Measurements from ENCODE around the gene AGPAT4. TPM values are rescaled to one million over a fixed set of nuclear protein-coding genes. Genes with fewer than 3 reads are reported as not detected.

AGPAT4 gene
- total RNA-seq, 4 donors from 2014 or later: 0.53 to 11.6 (median 3.3) TPM

DNA sequence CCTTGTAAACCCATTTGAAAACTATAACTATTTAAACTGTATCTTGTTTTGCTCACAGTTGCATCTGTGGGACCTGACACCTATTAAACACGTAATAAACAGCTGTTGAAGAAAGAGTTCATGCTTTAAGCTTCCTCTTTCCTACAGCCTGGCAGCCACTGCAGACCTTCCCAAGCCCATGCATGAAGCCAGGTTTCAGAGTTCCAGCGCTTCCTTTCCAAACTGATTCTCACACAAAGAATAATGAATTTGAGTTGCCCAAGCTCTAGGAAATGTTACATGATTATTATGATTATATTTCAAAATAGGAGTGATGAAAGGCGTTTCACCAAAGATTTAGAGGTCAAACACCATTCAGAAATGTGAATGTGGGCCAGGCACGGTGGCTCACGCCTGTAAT lies 3.7 kb downstream of the AGPAT4 start:
- Histone ChIP-seq H3K4me1 (peaks cover 0 to 11% (median 2%) of the 10 kb centered on the region in 4 donors), H3K9me3 (no peaks in the 10 kb centered on the region), H3K27ac (no peak overlapping the region), H3K36me3 (no peaks in the 10 kb centered on the region), H3K27me3 (no peaks in the 10 kb centered on the region), H3K4me3 (no peak overlapping the region)
- DNase-seq: no peak
- TF ChIP-seq, protein P1, sequence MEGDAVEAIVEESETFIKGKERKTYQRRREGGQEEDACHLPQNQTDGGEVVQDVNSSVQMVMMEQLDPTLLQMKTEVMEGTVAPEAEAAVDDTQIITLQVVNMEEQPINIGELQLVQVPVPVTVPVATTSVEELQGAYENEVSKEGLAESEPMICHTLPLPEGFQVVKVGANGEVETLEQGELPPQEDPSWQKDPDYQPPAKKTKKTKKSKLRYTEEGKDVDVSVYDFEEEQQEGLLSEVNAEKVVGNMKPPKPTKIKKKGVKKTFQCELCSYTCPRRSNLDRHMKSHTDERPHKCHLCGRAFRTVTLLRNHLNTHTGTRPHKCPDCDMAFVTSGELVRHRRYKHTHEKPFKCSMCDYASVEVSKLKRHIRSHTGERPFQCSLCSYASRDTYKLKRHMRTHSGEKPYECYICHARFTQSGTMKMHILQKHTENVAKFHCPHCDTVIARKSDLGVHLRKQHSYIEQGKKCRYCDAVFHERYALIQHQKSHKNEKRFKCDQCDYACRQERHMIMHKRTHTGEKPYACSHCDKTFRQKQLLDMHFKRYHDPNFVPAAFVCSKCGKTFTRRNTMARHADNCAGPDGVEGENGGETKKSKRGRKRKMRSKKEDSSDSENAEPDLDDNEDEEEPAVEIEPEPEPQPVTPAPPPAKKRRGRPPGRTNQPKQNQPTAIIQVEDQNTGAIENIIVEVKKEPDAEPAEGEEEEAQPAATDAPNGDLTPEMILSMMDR (IDR thresholded peaks at IDR 0.05): no peak
- no peak for TF ChIP-seq POLR2A (IDR thresholded peaks at IDR 0.05)

DNA sequence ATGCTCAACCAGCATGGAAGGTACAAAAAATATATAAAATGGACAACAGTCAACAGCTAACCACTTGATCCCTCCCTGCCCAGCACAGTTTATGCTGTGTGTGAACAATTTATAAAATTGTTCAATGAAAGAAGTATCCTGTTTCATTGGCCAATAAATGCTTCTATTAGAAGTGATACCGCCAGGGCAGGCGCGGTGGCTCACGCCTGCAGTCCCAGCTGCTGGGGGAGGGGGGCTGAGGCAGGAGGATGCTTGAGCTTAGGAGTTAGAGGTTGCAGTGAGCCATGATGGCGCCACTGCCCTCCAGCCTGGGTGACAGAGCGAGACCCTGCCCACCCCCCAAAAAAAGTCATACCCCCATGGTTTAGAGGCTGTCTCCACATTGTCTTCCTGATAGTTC lies 4.6 kb downstream of the AGPAT4 start:
- Histone ChIP-seq H3K27ac (no peak overlapping the region), H3K4me1 (peaks cover 0 to 8% (median 2%) of the 10 kb centered on the region in 4 donors), H3K27me3 (no peaks in the 10 kb centered on the region), H3K9me3 (no peaks in the 10 kb centered on the region), H3K4me3 (no peak overlapping the region), H3K36me3 (no peaks in the 10 kb centered on the region)
- no peak for DNase-seq
- TF ChIP-seq, protein P1 (IDR thresholded peaks at IDR 0.05): no peak
- no peak for TF ChIP-seq POLR2A (IDR thresholded peaks at IDR 0.05)

DNA sequence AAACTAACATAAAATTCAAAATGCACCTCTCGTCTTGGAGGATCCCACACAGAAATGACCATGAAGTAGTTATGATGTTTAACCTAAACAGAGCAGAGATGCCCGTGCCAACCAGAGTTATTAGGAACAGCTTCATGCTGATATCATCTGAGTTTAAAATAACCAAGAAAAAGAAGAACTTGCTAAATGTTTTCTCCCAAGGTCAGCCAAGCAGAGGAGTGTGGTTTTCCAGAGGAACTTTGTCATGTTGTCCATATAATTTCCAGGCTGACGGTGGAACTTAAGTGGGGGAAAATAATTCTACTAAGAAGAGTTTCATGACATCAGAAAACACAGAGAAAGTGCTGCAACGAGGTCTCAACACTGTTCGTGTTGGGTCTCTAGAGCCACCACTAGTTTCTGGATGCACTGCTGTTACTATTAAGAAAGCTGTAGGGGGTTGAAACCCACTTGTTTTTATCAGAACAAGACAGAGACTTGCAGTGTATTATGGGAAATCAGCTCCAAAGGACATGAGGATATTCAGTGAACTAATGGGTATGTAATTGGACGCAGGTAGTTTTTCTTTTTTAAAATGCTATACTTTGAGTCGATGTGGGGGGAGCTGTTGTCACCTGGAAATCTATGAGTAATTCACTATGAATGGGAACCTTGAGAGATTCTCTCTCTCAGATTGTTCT lies 5.2 kb downstream of the AGPAT4 start:
- Histone ChIP-seq H3K27ac (no peak overlapping the region), H3K4me1 (peaks cover 0 to 6% (median 2%) of the 10 kb centered on the region in 4 donors), H3K36me3 (no peaks in the 10 kb centered on the region), H3K4me3 (no peak overlapping the region), H3K9me3 (no peaks in the 10 kb centered on the region), H3K27me3 (no peaks in the 10 kb centered on the region)
- no peak for TF ChIP-seq POLR2A (IDR thresholded peaks at IDR 0.05)
- DNase-seq: no peak

DNA sequence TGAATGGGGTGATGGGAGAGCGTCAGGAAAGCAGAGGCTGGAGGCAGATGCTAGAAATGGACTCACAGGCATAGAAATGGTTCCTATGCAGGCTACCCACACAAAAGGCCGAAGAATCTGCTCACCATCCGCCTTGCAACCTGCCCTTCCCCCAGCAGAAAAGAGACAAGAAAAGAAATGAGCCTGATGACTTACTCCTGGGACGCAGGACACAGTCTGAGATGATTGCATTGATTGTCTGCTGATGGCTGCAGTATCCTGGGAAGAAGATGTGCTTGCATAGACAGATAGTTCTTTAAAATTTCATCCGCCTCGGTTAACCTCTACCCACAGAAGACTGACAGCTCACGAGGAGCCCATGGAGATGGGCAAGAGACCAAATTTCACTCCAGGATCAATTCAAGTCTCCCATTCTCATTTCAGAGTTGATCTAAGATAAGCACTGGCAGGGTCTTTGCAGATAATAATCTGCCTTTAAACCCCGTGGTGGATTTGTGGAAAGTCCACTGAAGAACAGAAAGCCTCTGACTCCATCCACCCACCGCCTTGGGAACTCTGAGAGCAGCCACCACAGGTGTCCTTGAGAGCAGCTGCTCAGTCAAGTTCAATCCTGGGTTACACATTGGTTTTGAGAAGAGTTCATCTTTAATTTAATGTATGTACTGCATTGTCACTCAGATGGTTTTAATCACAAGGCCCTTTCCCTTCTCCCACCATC lies 7.2 kb downstream of the AGPAT4 start:
- Histone ChIP-seq H3K4me3 (no peak overlapping the region), H3K27me3 (no peaks in the 10 kb centered on the region), H3K27ac (no peak overlapping the region), H3K9me3 (no peaks in the 10 kb centered on the region), H3K36me3 (no peaks in the 10 kb centered on the region), H3K4me1 (no peaks in the 10 kb centered on the region)
- no peak for TF ChIP-seq POLR2A (IDR thresholded peaks at IDR 0.05)
- TF ChIP-seq, protein P1 (IDR thresholded peaks at IDR 0.05): no peak
- no peak for DNase-seq

DNA sequence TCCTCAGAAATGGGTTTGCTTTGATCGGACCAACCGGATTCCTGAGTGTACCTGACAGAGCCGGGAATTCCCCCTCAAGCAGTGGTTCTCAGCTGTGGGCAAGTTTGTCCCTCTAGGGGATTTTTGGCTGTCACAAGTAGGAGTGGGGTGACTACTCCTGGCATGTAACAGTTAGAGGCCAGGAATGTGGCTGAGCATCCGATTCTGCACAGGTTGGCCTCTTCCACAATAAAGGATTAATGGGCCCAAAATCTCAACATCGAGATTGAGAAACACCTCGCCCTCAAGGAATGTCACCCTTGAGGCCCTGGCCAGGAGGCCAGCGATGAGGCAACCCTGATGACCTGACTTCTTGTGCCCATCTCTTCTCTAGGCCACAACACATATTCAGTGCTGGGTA lies 7.9 kb downstream of the AGPAT4 start:
- TF ChIP-seq, protein P1 (IDR thresholded peaks at IDR 0.05): no peak
- no peak for TF ChIP-seq POLR2A (IDR thresholded peaks at IDR 0.05)
- Histone ChIP-seq H3K9me3 (no peaks in the 10 kb centered on the region), H3K4me3 (no peak overlapping the region), H3K36me3 (no peaks in the 10 kb centered on the region), H3K4me1 (no peaks in the 10 kb centered on the region), H3K27ac (no peak overlapping the region), H3K27me3 (no peaks in the 10 kb centered on the region)
- DNase-seq: no peak

DNA sequence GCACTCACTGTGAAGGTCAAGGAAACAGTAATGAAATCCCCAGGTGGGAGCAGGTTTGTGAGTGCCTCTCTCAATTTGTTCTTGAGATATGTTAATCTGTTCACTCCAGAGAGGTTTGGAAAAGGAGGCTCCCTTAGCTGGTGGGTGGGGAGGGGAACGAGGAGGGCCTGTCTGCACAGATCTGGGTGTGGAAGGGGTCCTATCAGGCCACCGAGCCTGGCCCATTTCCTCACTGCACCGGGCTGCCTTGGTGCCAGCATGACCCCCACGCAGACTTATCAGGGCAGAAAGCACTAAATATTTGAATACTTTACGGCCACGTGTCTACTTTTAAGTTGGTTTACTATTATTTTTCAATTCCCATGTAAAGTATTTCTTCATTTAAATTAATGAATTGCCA lies 8.3 kb downstream of the AGPAT4 start:
- no peak for DNase-seq
- Histone ChIP-seq H3K36me3 (no peaks in the 10 kb centered on the region), H3K4me3 (no peak overlapping the region)

More for the DNA sequence above, 8.3 kb downstream of the AGPAT4 start:
- Histone ChIP-seq H3K9me3 (no peaks in the 10 kb centered on the region), H3K27ac (no peak overlapping the region), H3K4me1 (no peaks in the 10 kb centered on the region), H3K27me3 (no peaks in the 10 kb centered on the region)
- TF ChIP-seq, protein P1 (IDR thresholded peaks at IDR 0.05): no peak
- no peak for TF ChIP-seq POLR2A (IDR thresholded peaks at IDR 0.05)
